Colonic mucosa (tissue), 4 donors: ENCODE measurements around the gene TYW1. TPM values are rescaled to one million over a fixed set of nuclear protein-coding genes. Genes with fewer than 3 reads are reported as not detected.
"Not testable (repeated sequence)": the region's sequence is repeated elsewhere in the genome, so short reads cannot be mapped to it uniquely, and the experiment has no call there.

Experiments used
- DNase-seq: peaks from one replicate; pipeline ENCODE4 v3.0.0-alpha.2; 2020
- H3K27ac ChIP-seq: fragments of 200-600 bp; one replicate; pipeline ENCODE4 v1.8.0; 2021
- H3K27me3 ChIP-seq: fragments of 200-600 bp; one replicate; pipeline ENCODE4 v1.8.0; 2021
- H3K36me3 ChIP-seq: fragments of 200-600 bp; one replicate; pipeline ENCODE4 v1.8.0; 2021
- H3K4me1 ChIP-seq: fragments of 200-600 bp; one replicate; pipeline ENCODE4 v1.8.0; 2021; ENCODE audit warnings: mild to moderate bottlenecking
- H3K4me3 ChIP-seq: fragments of 200-600 bp; one replicate; pipeline ENCODE4 v1.8.0; 2021
- H3K9ac ChIP-seq, 2 donors: one replicate each; pipeline ENCODE4 v1.7.0; 2013; ENCODE audit warnings: control low read depth in 2 of 2, low read depth in 2 of 2, low read length in 2 of 2
- H3K9me3 ChIP-seq: fragments of 200-600 bp; one replicate; pipeline ENCODE4 v1.8.0; 2021
- CTCF ChIP-seq: fragments of 200-600 bp; IDR thresholded peaks from one replicate; pipeline ENCODE4 v1.8.0; 2022; ENCODE audit warnings: antibody characterized with exemption, mild to moderate bottlenecking
- intact Hi-C: fragments of 100-400 bp; cut with DNase I; formaldehyde crosslinking; loops from one replicate; pipeline ENCODE4 v1.14.1; 2022
- total RNA-seq, 2 donors: library from RNA; stranded (reverse); fragmentation: NEBNext Ultra II Directional in 1 of 2; extraction: Animal tissue kit (Norgen Biotek cat#: 25700) in 1 of 2; gene quantifications; one replicate each; pipeline ENCODE4 v1.2.1, GENCODE V29; 2021
- donor health status: healthy.
- donor health status: DM: no; HTN: no; CAD: no.
- donor health status: DM: no; HTN: no; CAD: no.

Gene TYW1
- total RNA-seq, 2 donors from 2014 or later, result 15.5 to 16.2 TPM

- no peaks in the 10 kb centered on the region for H3K9me3 ChIP-seq
- H3K9ac ChIP-seq, result no peak overlapping the region
- intact Hi-C loops, result no loop called here
- DNase-seq, result no peak
- TF ChIP-seq CTCF, result no peak
- H3K27me3 ChIP-seq, result no peaks in the 10 kb centered on the region
- no peak overlapping the region for H3K27ac ChIP-seq
- no peaks in the 10 kb centered on the region for H3K36me3 ChIP-seq
- no peak overlapping the region for H3K4me3 ChIP-seq
- no peaks in the 10 kb centered on the region for H3K4me1 ChIP-seq
Measured at GRCh38 chr7:67206452-67206851, 209.8 kb downstream of the TYW1 start.

GRCh38 chr7:67208656-67209055 is 212.0 kb downstream of the TYW1 start:
- H3K4me1 ChIP-seq, intact Hi-C loops, H3K27me3 ChIP-seq, H3K36me3 ChIP-seq, H3K9ac ChIP-seq, H3K9me3 ChIP-seq, H3K4me3 ChIP-seq, DNase-seq, H3K27ac ChIP-seq: not testable (repeated sequence)

- no peaks in the 10 kb centered on the region for H3K27me3 ChIP-seq
- no peaks in the 10 kb centered on the region for H3K4me1 ChIP-seq
- no peak for TF ChIP-seq CTCF
- intact Hi-C loops, result no loop called here
- H3K4me3 ChIP-seq, result no peak overlapping the region
- DNase-seq, result no peak
- no peak overlapping the region for H3K27ac ChIP-seq
- no peak overlapping the region for H3K9ac ChIP-seq
- no peaks in the 10 kb centered on the region for H3K36me3 ChIP-seq
- no peaks in the 10 kb centered on the region for H3K9me3 ChIP-seq
Measured at GRCh38 chr7:67209256-67209655, 212.6 kb downstream of the TYW1 start.

- Histone ChIP-seq H3K4me1 (no peaks in the 10 kb centered on the region), H3K27ac (no peak overlapping the region), H3K36me3 (no peaks in the 10 kb centered on the region), H3K27me3 (no peaks in the 10 kb centered on the region), H3K9me3 (no peaks in the 10 kb centered on the region), H3K4me3 (no peak overlapping the region), H3K9ac (no peak overlapping the region)
- intact Hi-C loops, result no loop called here
- DNase-seq, result no peak
- TF ChIP-seq CTCF, result no peak
Measured at GRCh38 chr7:67210567-67210966, 213.9 kb downstream of the TYW1 start.

- H3K27ac ChIP-seq, H3K9ac ChIP-seq, DNase-seq, H3K4me1 ChIP-seq, H3K36me3 ChIP-seq, H3K9me3 ChIP-seq, H3K4me3 ChIP-seq, H3K27me3 ChIP-seq, intact Hi-C loops: not testable (repeated sequence)
Measured at GRCh38 chr7:67211650-67212330, 215.2 kb downstream of the TYW1 start.

- DNase-seq, result not testable (repeated sequence)
Measured at GRCh38 chr7:67213038-67213437, 216.4 kb downstream of the TYW1 start.

GRCh38 chr7:67223551-67223950 is 226.9 kb downstream of the TYW1 start:
- H3K9me3 ChIP-seq, H3K36me3 ChIP-seq, H3K4me1 ChIP-seq, H3K27ac ChIP-seq, intact Hi-C loops, H3K4me3 ChIP-seq, H3K27me3 ChIP-seq, H3K9ac ChIP-seq, DNase-seq: not testable (repeated sequence)

More at GRCh38 chr7:67213038-67213437, 216.4 kb downstream of the TYW1 start:
- H3K9me3 ChIP-seq, H3K4me3 ChIP-seq, H3K9ac ChIP-seq, H3K27me3 ChIP-seq, intact Hi-C loops, H3K4me1 ChIP-seq, H3K27ac ChIP-seq, H3K36me3 ChIP-seq: not testable (repeated sequence)

- H3K27ac ChIP-seq, intact Hi-C loops, H3K4me3 ChIP-seq, H3K36me3 ChIP-seq, H3K4me1 ChIP-seq, H3K27me3 ChIP-seq, H3K9ac ChIP-seq, H3K9me3 ChIP-seq: not testable (repeated sequence)
- peak; percentile 25 for DNase-seq
Measured at GRCh38 chr7:67226340-67226907, 229.8 kb downstream of the TYW1 start.

- H3K4me1 ChIP-seq, DNase-seq, H3K36me3 ChIP-seq, H3K9ac ChIP-seq, H3K27ac ChIP-seq, H3K27me3 ChIP-seq, H3K9me3 ChIP-seq, H3K4me3 ChIP-seq, intact Hi-C loops: not testable (repeated sequence)
Measured at GRCh38 chr7:67226967-67227366, 230.3 kb downstream of the TYW1 start.

GRCh38 chr7:67229018-67229417 is 232.4 kb downstream of the TYW1 start:
- intact Hi-C loops, H3K9me3 ChIP-seq, H3K9ac ChIP-seq, DNase-seq, H3K27me3 ChIP-seq, H3K4me3 ChIP-seq, H3K36me3 ChIP-seq, H3K4me1 ChIP-seq, H3K27ac ChIP-seq: not testable (repeated sequence)

GRCh38 chr7:67230029-67230428 is 233.4 kb downstream of the TYW1 start:
- H3K36me3 ChIP-seq, H3K9me3 ChIP-seq, H3K27ac ChIP-seq, H3K27me3 ChIP-seq, DNase-seq, H3K4me3 ChIP-seq, H3K4me1 ChIP-seq, H3K9ac ChIP-seq, intact Hi-C loops: not testable (repeated sequence)
